AG09309 (cell line): ENCODE results near the gene PIGQ.

ENCODE experiments used
- DNase-seq: peaks from one replicate; pipeline ENCODE4 v3.0.0-alpha.2; 2010; ENCODE audit warnings: low read depth
- H3K4me3 ChIP-seq: 2 replicates; pipeline ENCODE4 v1.5.1; 2011; ENCODE audit warnings: mild to moderate bottlenecking, low read depth, low read length, moderate library complexity; ENCODE audit not compliant: control insufficient read depth
- TF ChIP-seq, protein P1 (sequence below): IDR thresholded peaks from 2 replicates; pipeline ENCODE4 v1.5.1; 2011; ENCODE audit warnings: mild to moderate bottlenecking, low read depth, low read length, inconsistent platforms; ENCODE audit not compliant: insufficient read depth, control insufficient read depth; ENCODE audit errors: missing control alignments

The PIGQ gene

DNA sequence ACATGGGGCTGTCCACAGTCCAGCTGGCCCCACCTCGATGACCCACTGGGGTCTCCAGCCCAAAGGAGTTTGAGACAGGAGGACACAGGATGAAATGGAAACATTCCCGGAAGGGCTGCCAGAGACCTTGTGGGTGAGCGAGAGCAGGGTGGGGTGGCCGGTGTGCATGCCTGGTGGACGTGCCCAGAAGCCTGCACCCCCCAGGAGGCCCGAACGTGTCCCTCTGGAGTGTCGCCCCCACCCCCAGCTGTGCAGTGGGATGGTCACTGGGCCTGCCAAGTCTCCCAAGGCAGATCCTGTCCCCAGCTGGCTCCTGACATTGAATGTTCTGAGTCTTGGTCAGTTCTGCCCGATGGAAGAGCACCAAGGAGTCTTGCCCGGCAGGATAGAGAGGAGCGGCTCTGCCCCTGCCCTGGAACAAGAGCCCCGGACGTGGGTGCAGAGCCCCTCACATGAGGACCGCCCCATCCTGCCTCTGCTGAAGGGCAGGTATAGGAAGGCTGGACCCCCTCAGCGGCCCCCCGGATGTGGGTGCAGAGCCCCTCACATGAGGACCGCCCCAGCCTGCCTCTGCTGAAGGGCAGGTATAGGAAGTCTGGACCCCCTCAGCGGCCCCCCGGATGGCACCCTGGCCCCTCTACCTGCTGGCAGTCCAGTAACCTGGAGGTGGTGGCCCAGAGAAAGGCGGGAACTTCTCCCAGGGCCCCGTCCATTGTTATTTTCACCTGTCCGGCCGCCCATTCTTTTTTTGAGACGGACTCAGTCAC lies 45.3 kb upstream of the PIGQ start:
- H3K4me3 ChIP-seq = no peak overlapping the region
- DNase-seq = no peak
- TF ChIP-seq, protein P1, sequence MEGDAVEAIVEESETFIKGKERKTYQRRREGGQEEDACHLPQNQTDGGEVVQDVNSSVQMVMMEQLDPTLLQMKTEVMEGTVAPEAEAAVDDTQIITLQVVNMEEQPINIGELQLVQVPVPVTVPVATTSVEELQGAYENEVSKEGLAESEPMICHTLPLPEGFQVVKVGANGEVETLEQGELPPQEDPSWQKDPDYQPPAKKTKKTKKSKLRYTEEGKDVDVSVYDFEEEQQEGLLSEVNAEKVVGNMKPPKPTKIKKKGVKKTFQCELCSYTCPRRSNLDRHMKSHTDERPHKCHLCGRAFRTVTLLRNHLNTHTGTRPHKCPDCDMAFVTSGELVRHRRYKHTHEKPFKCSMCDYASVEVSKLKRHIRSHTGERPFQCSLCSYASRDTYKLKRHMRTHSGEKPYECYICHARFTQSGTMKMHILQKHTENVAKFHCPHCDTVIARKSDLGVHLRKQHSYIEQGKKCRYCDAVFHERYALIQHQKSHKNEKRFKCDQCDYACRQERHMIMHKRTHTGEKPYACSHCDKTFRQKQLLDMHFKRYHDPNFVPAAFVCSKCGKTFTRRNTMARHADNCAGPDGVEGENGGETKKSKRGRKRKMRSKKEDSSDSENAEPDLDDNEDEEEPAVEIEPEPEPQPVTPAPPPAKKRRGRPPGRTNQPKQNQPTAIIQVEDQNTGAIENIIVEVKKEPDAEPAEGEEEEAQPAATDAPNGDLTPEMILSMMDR = no peak

DNA sequence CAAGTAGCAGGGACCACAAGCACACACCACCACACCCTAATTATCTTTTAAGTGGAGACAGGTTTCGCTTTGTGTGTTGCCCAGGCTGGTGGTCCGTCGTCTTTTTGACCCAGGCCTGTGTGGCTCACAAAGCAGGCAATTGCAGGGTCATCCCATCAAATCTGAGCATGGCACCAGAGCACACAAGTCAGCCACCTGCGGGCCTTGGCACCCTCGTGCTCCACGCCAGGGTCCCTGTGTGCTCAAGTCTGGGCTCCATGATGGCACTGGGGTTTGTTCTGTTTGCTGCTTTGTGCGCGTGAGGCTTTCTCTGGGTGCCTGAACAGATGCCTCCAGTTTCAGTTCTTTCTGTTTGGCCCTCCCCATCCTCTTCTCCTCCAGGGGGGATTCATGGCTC lies 44.6 kb upstream of the PIGQ start:
- TF ChIP-seq, protein P1 = no peak
- no peak overlapping the region for H3K4me3 ChIP-seq
- no peak for DNase-seq

DNA sequence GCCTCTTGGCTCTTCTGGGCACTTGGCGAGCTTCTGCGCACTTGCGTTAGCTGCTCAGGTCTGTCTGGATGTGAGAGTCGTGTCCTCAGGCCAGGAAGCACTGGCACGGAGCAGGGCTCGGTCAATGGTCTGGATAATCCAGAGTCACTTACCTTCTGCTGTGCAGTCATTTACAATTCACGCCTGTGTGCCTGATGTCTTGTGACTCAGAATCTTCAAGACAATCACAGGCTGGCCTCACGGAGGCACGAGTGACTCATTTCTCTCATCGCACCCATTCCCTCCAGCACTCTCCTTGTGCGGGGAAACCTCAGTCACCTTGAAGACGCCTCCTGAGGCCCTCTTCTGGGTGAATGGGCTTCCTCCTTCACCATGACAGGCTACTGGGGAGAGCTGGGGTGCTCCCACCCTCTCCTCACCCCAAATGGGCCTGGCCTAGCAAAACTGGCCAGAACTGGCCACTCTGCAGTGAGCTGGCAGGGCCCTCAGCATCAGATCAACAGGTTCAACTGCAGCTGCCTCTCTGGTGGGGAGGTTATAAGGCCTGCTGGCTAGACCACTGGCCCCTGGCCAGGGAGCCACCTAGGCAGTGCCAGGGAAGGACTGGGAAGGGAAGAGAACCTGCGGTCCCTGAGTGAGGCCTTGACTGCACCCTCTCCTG lies 44.1 kb upstream of the PIGQ start:
- DNase-seq = peak; percentile 61
- peak overlapping the region; percentile 91 for H3K4me3 ChIP-seq

DNA sequence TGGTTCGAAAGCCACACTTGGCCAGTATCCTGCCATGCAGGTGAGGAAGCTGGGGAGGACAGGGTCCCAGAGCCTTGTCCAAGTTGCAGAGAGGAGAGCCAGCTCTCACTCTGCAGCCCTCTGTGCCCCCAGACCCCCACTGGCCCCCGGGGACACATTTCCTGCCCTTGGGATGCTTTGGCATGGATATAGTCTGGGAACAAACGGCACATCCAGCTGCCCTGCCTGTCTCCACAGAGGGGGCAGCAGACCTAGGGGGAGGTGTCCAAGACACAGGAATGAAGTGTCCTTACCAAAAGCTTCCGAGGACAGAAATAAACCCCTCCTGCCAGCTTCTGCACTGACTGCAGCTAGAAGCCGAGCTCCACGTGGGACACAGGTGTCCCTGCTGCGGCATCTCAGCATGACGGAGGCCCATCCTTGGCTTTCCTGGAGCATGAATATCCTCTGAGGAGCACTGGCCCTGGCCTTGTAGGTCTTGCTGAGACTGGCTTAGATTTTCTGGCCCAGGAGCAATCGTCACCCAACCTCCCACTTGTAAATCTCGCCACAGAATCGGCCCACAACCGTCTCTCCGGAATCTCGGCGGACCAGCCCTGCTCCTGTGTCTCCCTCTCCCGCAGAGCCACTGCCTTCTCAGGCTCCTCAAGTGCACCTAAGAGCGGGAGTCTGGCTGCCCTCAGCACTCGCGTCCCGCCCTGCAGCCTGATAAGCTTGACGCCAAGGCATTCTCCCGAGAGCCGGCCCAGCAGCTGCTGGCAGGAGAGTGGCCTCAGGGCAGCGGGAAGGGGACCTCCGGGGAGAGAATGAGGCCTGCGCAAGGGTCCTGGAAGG lies 43.4 kb upstream of the PIGQ start:
- H3K4me3 ChIP-seq = peak overlapping the region; percentile 91
- TF ChIP-seq, protein P1 = no peak
- no peak for DNase-seq

More for the DNA sequence above, 44.1 kb upstream of the PIGQ start:
- TF ChIP-seq, protein P1 = no peak

DNA sequence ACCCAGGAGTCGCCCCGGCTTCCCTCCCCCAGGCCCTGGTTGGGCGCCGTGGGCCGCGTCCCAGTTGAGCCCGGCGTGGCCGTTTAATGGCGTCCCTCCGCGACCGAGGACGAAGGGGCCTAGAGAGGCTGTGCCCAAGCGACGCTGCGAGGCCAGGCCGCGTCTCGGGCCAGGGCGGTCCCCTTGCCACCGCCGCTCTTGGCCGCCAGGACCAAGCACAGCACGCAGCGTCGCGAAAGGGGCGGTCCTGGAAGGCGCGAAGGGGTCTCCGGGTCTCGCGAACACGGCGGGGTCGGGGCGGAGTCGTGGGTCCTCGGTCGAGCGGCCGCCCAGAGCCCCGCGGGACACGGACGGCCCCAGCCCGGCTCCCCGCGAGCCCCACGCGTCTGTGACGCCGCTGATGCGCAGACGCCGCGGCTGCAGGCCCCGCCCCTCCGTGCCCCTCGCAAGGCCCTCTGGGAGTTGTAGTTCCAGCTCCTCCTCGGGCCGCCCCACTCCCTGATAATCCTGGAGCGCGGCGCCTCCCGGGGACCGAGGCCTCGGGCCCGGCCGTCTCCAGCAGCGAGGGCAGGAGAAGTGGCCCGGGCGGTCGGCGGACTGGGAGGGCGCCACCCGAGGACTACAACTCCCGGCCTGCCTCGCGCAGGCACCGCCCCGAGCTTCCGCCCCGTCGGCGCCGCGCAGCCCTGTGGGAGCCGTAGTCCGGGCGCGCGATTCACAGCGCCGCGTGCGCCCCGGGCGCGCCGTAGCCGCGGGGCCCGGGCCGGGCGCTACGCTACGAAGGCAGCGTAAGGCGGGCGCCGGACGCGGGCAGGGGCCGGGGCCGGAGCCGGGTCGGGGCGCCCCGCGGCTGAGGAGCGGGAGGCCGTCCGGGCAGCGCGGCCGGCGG lies 42.5 kb upstream of the PIGQ start, which contains the start of gene CAPN15:
Gene CAPN15 (plus strand): TSS at position 698 of the 889 bp plus-strand sequence. CDS start 19,127 bp downstream, outside the sequence.
- TF ChIP-seq, protein P1 = peak; percentile 3
- DNase-seq = peak; percentile 44
- peak within 1 kb of the TSS; percentile 91 for H3K4me3 ChIP-seq
